ENCODE results near the gene CNGB1.
"Not testable (repeated sequence)": the region's sequence is repeated elsewhere in the genome, so short reads cannot be mapped to it uniquely, and the experiment has no call there.

CNGB1 gene

GRCh38 chr16:57950382-57950781, 20.5 kb downstream of the CNGB1 start:
- DNase-seq = no peak

- no peak for DNase-seq
Observed at GRCh38 chr16:57949595-57950238, 21.2 kb downstream of the CNGB1 start.

- DNase-seq = no peak
Observed at GRCh38 chr16:57949013-57949412, 21.9 kb downstream of the CNGB1 start.

- DNase-seq = no peak
Observed at GRCh38 chr16:57948027-57948426, 22.9 kb downstream of the CNGB1 start.

- DNase-seq = no peak
Observed at GRCh38 chr16:57947261-57947660, 23.7 kb downstream of the CNGB1 start.

GRCh38 chr16:57946181-57946801, 24.6 kb downstream of the CNGB1 start:
- DNase-seq = peak; percentile 15

GRCh38 chr16:57945740-57946138, 25.2 kb downstream of the CNGB1 start:
- no peak for DNase-seq

- no peak for DNase-seq
Observed at GRCh38 chr16:57944970-57945739, 25.8 kb downstream of the CNGB1 start.

GRCh38 chr16:57943381-57943780, 27.5 kb downstream of the CNGB1 start:
- DNase-seq = not testable (repeated sequence)

- DNase-seq = not testable (repeated sequence)
Observed at GRCh38 chr16:57941901-57942300, 29.0 kb downstream of the CNGB1 start.

GRCh38 chr16:57941016-57941664, 29.8 kb downstream of the CNGB1 start:
- peak; percentile 31 for DNase-seq

GRCh38 chr16:57940382-57940966, 30.5 kb downstream of the CNGB1 start:
- no peak for DNase-seq

- no peak for DNase-seq
Observed at GRCh38 chr16:57939872-57940224, 31.1 kb downstream of the CNGB1 start.

GRCh38 chr16:57938936-57939871, 31.7 kb downstream of the CNGB1 start:
- no peak for DNase-seq

GRCh38 chr16:57938484-57938883, 32.4 kb downstream of the CNGB1 start:
- no peak for DNase-seq

GRCh38 chr16:57937861-57938260, 33.1 kb downstream of the CNGB1 start:
- DNase-seq = no peak

GRCh38 chr16:57935904-57936303, 35.0 kb downstream of the CNGB1 start:
- no peak for DNase-seq

GRCh38 chr16:57930533-57930932, 40.4 kb downstream of the CNGB1 start:
- no peak for DNase-seq

GRCh38 chr16:57929250-57929649, 41.7 kb downstream of the CNGB1 start:
- DNase-seq = no peak

- DNase-seq = no peak
Observed at GRCh38 chr16:57926041-57926440, 44.9 kb downstream of the CNGB1 start.

- DNase-seq = no peak
Observed at GRCh38 chr16:57925310-57925709, 45.6 kb downstream of the CNGB1 start.

GRCh38 chr16:57924514-57924913, 46.4 kb downstream of the CNGB1 start:
- DNase-seq = no peak
